ELF-1 (cell line): ENCODE data around the gene MTFR2.
"Not testable (repeated sequence)": the region's sequence is repeated elsewhere in the genome, so short reads cannot be mapped to it uniquely, and the experiment has no call there.

Source experiments
- DNase-seq: peaks from one replicate; pipeline ENCODE4 v3.0.0-alpha.2; 2016; ENCODE audit warnings: low read depth, low spot score

Gene MTFR2

GRCh38 chr6:136235233-136235564, 14.9 kb downstream of the MTFR2 start:
- DNase-seq: no peak

- DNase-seq: no peak
Measured at GRCh38 chr6:136232701-136233100, 17.4 kb downstream of the MTFR2 start.

- no peak for DNase-seq
Measured at GRCh38 chr6:136230219-136230853, 19.8 kb downstream of the MTFR2 start.

GRCh38 chr6:136228814-136229213, 21.3 kb downstream of the MTFR2 start:
- DNase-seq: no peak

- DNase-seq: no peak
Measured at GRCh38 chr6:136226674-136227377, 23.3 kb downstream of the MTFR2 start.

- peak; percentile 50 for DNase-seq
Measured at GRCh38 chr6:136226027-136226673, 24.0 kb downstream of the MTFR2 start.

GRCh38 chr6:136225496-136225895, 24.6 kb downstream of the MTFR2 start:
- DNase-seq: no peak

- DNase-seq: not testable (repeated sequence)
Measured at GRCh38 chr6:136224974-136225373, 25.1 kb downstream of the MTFR2 start.

- DNase-seq: no peak
Measured at GRCh38 chr6:136216503-136217401, 33.4 kb downstream of the MTFR2 start.

GRCh38 chr6:136213853-136214252, 36.3 kb downstream of the MTFR2 start:
- DNase-seq: no peak

GRCh38 chr6:136213012-136213539, 37.0 kb downstream of the MTFR2 start:
- DNase-seq: no peak

- DNase-seq: no peak
Measured at GRCh38 chr6:136212608-136213007, 37.5 kb downstream of the MTFR2 start.

GRCh38 chr6:136210398-136211165, 39.5 kb downstream of the MTFR2 start:
- no peak for DNase-seq

GRCh38 chr6:136209496-136209895, 40.6 kb downstream of the MTFR2 start:
- no peak for DNase-seq

GRCh38 chr6:136208783-136209182, 41.3 kb downstream of the MTFR2 start:
- no peak for DNase-seq

- no peak for DNase-seq
Measured at GRCh38 chr6:136201732-136202131, 48.4 kb downstream of the MTFR2 start.

- no peak for DNase-seq
Measured at GRCh38 chr6:136192902-136193301, 57.2 kb downstream of the MTFR2 start.

- DNase-seq: peak; percentile 10
Measured at GRCh38 chr6:136191606-136192312, 58.4 kb downstream of the MTFR2 start.

GRCh38 chr6:136189104-136189503, 61.0 kb downstream of the MTFR2 start:
- peak; percentile 19 for DNase-seq

GRCh38 chr6:136188486-136188885, 61.6 kb downstream of the MTFR2 start:
- peak; percentile 4 for DNase-seq
